Measurements from ENCODE around the gene RFNG.

DNA sequence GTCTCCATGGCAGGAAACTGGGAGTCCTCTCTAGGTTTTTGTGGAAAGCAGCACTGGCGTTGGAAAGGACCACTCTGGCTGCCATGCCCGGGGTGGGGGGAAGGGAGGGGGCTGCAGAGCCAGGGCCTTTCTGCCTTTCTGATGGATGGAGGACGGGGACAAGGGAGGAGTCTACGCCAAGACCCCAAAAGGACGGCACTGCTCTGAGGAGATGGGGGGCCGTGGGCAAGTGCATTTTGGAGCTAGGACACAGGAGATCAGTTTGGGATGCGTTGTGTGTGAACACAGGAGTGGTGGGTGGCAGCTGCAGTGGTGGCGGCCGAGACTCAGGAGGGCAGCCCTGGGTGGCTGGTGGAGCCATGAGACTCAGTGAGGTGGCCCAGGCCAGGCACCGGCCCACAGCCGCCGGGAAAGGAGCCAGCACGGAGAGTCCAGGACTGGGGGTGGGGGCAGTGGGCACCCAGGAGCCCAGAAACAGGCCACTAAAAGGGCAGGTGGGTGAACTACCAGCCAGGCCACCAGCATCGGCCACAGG is 31.0 kb downstream of the RFNG start:
- TF ChIP-seq, protein P1, sequence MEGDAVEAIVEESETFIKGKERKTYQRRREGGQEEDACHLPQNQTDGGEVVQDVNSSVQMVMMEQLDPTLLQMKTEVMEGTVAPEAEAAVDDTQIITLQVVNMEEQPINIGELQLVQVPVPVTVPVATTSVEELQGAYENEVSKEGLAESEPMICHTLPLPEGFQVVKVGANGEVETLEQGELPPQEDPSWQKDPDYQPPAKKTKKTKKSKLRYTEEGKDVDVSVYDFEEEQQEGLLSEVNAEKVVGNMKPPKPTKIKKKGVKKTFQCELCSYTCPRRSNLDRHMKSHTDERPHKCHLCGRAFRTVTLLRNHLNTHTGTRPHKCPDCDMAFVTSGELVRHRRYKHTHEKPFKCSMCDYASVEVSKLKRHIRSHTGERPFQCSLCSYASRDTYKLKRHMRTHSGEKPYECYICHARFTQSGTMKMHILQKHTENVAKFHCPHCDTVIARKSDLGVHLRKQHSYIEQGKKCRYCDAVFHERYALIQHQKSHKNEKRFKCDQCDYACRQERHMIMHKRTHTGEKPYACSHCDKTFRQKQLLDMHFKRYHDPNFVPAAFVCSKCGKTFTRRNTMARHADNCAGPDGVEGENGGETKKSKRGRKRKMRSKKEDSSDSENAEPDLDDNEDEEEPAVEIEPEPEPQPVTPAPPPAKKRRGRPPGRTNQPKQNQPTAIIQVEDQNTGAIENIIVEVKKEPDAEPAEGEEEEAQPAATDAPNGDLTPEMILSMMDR (IDR thresholded peaks at IDR 0.05; ENCODE audit: insufficient read depth, low read length, poor library complexity, severe bottlenecking), result no peak
- TF ChIP-seq EZH2phosphoT487 (conservative IDR thresholded peaks at IDR 0.05; ENCODE audit: low read length), result no peak

Measured in SU-DHL-6 (cell line).